Activated CD4-positive, alpha-beta T cell treated with anti-CD3 and anti-CD28 coated beads, Interleukin-2, Interleukin-6, amounts not matched to agents 100 ng/mL and 50 ng/mL, durations not matched to agents 16 hours and 8 hours (primary cell): Measurements from ENCODE around the gene MCRS1.
"Not testable (repeated sequence)": the region's sequence is repeated elsewhere in the genome, so short reads cannot be mapped to it uniquely, and the experiment has no call there.

Experiments used
- DNase-seq: peaks from one replicate; pipeline ENCODE4 v3.0.0-alpha.2; 2020

Gene MCRS1

DNA sequence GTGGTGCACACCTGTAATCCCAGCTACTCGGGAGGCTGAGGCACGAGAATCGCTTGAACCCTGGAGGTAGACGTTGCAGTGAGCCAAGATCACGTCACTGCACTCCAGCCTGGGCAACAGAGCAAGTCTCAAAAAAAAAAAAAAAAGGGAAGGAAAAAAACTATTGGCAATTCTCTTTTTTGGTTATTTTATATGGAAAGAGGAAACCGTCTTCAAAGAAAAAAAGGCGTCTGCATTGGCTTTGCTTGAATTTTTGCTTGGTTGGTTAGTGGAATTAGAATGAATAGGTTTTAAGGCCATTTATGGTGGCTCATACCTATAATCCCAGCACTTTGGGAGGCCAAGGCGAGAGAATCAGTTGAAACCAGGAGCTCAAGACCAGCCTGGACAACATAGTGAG is 58.3 kb downstream of the MCRS1 start:
- not testable (repeated sequence) for DNase-seq
